GM21529 (cell line): Measurements from ENCODE around the gene HNRNPA1L2.
"Not testable (repeated sequence)": the region's sequence is repeated elsewhere in the genome, so short reads cannot be mapped to it uniquely, and the experiment has no call there.

Experiments
- ATAC-seq: cut with Tn5 transposase; IDR thresholded peaks from one replicate; pipeline ENCODE4 v1.9.1; 2021; ENCODE audit not compliant: unreplicated experiment

Gene HNRNPA1L2

GRCh38 chr13:52642131-52642530 lies at the start of gene HNRNPA1L2:
Gene HNRNPA1L2 (plus strand): TSS chr13:52642431. CDS start chr13:52642493, 62 bp downstream.
- no peak for ATAC-seq

GRCh38 chr13:52593175-52593574 lies 49.1 kb upstream of the HNRNPA1L2 start:
- ATAC-seq = not testable (repeated sequence)

DNA sequence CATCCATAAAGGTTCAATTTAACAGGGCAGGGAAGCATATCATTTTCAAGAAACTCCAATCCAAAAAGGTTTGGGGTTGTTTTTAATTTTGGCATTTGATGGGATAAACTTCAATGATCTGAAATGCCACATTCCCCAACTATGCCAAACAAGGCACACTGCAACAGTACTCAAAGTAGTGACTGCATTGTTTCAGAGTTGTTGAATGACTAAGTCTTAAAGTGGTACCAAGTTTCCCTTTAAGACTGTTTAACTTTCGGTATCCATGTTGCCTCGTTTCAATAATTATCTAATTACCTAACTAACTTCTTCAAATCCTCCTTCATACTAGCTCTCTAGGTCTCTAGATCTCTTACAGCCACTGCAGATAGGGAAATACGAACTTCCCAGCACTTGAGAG lies 48.4 kb upstream of the HNRNPA1L2 start:
- ATAC-seq = not testable (repeated sequence)

DNA sequence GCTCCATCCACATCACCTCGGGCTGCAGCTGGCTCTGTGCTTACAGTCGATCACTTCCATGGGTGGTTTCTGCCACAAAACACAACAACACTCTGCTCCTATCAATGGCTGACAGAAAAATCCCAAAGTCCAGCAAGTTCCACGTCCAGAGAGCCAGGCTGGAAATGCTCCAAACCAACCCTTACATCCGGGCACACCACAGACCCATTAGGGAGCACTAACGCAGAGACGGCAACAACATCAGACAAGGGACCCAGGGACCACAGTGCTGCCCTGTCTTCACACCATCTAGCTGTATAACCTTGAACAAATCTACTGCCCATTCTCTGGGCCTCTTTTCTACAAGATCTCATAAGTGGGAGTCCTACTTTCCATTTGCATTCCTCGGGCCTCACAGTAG lies 47.9 kb upstream of the HNRNPA1L2 start:
- not testable (repeated sequence) for ATAC-seq

DNA sequence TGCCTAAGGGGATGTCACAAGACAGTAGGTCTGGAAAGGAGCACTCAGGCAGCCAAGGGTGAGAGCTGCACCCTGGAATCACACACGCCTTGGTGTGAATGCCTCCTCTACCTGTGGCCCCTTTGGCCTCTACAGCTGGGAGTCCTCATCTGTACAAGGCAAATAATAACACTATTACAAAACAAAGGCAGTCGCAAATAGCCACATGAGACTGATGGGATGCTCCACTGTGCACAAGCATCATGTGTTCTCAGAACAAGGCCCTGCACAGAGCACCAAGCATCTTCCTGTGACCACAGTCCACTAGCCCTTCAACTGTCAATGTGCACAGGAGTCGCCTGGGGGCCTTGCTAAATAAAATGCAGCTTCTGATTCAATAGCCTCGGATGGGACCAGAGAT lies 44.6 kb upstream of the HNRNPA1L2 start:
- no peak for ATAC-seq

GRCh38 chr13:52599037-52599847 lies 43.0 kb upstream of the HNRNPA1L2 start:
- ATAC-seq = peak; percentile 10

DNA sequence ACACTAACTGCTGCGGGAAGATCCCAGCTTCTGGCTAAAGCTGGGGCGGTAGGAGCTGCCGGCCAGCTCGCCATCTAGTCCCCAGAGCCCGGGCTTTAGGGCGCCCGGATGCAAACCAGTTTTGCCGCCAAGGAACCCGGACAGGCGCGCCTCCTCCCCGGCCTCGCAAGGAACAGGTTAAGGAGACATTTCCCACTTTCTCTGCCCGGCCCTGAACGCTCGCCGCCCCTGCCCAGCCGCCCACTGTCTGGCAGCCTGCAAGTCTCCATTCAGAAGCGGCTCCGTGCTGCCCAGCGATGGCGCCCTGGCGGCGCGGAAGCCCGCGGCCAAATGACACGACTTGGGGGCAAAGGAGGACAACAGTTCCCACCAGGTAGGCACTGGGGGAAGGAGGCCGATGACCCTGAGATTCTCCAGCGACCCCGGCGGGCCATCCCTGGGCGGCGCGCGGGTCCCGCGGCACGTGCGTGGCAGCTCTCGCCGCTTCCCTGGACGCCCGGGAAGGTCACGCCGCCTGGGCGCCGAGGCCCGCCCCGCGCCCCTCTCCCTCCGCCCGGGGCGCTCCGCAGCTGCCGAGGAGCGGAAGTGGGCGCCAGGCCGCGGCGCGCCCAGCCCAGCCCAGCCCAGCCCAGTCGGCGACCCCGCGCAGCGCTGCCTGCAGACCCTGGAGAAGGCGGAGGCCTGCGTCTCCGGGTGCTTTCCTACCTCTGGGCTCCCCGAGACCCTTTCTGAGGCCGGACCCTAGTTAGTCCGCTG lies 42.2 kb upstream of the HNRNPA1L2 start:
- peak; percentile 66 for ATAC-seq

GRCh38 chr13:52600666-52601065 lies 41.6 kb upstream of the HNRNPA1L2 start:
- ATAC-seq = no peak

GRCh38 chr13:52603316-52603715 lies 38.9 kb upstream of the HNRNPA1L2 start:
- ATAC-seq = not testable (repeated sequence)

- ATAC-seq = not testable (repeated sequence)
Measured at GRCh38 chr13:52606126-52606525, 36.1 kb upstream of the HNRNPA1L2 start.

DNA sequence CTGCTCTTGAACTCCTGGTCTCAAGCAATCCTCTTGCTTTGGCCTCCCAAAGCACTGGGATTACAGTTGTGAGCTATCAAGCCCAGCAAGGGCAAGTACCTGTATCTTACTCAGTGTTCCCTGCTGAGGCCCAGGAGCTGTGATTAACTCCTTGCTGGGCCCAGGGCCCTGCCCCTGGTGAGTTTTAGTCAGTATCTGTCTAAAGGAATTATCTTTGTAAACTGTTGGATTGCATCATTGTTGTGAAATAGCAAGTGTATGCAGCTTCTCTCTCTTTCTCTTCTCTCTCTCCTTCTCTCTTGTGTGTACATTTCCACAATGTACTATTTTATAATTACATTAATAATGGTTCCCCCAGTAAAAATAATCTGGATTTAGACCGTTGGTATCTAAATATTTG lies 35.4 kb upstream of the HNRNPA1L2 start:
- not testable (repeated sequence) for ATAC-seq

DNA sequence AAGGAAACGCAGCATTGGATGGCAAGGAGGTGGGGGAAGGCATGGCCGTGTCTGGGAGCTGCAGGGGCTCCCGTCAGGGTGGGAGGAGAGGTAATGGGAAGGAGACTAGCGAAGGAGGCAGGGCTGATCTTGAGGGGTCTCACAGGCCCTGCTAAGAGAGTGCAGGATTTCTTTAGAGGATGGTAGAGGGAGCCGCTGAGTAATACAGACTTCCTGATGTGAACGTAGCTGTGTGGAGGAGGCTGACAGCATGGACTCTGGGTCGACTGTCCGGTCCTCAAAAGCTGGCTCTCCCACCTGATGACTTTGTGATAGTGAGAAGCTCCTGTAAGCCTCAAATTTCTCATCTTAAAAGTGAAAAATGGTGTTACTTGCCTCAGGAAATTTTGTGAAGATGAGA lies 34.0 kb upstream of the HNRNPA1L2 start:
- ATAC-seq = not testable (repeated sequence)

DNA sequence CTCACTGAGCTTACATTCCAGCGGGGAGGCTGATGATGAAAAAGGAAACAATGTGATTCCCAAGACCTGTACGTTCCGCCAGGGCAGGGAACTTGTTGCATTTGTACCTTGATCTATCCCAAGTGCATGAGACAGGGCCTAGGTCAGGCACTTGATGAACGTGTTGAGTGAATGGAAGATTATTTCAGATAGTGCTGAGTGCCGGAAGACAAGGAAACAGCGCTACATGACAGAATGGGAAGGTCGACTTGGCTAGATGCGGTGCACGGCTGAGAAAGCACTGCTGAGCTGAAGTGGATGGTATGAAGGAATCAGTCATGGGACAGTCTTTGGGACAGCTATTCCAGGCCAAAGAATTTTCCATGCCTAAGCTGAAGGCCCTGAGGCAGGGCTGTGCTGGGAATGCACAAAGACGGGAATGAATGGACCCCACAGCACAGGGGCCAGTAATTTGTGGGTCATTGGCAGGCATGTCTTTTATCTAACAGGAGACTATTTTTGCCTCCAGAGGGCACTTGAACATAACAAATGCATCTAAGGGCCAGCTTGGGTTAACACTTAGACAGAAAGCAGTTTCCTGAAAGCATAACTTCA lies 33.1 kb upstream of the HNRNPA1L2 start:
- ATAC-seq = peak; percentile 65

DNA sequence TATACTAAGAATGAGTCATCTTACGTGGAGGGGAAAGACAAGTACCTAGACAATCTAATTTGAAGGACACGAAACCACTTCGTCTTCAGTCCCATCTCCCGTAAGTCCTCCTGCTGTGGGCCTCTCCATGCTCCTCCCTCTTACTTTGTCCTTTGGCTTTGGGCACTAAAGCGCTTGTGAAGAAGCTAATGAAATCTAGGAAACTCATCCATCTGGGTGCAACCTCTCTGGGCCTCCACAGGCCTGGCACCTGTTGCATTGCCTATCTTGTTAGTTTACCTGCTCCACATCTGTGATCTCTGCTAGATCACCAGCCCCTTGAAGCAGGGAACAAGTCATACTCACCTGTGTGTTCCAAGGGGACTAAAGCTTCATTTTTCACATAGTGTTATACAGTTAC lies 32.1 kb upstream of the HNRNPA1L2 start:
- ATAC-seq = not testable (repeated sequence)

DNA sequence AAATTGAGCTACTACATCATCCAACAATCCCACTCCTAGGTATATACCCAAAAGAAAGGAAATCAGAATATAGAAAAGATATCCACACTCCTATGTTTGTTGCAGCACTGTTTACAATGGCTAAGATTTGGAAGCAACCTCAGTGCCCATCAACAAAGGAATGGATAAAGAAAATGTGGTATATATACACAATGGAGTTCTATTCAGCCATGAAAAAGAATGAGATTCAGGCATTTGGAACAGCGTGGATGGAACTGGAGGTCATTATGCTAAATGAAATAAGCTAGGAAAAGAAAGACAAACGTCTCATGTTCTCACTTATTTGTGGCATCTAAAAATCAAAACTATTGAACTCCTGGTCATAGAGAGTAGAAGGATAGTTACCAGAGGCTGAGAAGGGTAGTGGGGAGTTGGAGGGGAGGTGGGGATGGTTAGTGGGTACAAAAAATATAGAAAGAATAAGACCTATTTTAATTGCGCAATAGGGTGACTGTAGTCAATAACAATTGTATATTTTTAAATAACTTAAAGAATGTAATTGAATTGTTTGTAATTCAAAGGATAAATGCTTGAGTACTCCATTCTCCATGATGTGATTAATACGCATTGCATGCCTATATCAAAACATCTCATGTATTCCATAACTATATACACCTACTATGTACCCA lies 27.0 kb upstream of the HNRNPA1L2 start:
- no peak for ATAC-seq

DNA sequence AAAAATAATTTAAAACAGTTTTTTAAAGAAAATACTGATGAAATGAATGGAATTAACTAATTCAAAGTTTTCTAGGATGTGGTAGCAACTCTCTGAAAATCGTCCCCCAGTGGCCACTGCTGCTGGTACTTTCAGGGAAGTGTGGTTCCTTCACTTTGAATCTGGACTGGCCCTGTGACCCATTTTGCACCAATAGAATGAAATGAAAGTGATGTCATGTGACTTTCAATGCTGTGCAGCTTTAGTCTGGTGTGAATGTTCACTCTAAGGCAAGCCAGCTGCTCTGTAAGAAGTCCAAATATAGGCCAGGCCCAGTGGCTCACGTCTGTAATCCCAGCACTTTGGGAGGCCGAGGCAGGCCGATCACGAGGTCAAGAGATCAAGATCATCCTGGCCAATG lies 26.4 kb upstream of the HNRNPA1L2 start:
- no peak for ATAC-seq

DNA sequence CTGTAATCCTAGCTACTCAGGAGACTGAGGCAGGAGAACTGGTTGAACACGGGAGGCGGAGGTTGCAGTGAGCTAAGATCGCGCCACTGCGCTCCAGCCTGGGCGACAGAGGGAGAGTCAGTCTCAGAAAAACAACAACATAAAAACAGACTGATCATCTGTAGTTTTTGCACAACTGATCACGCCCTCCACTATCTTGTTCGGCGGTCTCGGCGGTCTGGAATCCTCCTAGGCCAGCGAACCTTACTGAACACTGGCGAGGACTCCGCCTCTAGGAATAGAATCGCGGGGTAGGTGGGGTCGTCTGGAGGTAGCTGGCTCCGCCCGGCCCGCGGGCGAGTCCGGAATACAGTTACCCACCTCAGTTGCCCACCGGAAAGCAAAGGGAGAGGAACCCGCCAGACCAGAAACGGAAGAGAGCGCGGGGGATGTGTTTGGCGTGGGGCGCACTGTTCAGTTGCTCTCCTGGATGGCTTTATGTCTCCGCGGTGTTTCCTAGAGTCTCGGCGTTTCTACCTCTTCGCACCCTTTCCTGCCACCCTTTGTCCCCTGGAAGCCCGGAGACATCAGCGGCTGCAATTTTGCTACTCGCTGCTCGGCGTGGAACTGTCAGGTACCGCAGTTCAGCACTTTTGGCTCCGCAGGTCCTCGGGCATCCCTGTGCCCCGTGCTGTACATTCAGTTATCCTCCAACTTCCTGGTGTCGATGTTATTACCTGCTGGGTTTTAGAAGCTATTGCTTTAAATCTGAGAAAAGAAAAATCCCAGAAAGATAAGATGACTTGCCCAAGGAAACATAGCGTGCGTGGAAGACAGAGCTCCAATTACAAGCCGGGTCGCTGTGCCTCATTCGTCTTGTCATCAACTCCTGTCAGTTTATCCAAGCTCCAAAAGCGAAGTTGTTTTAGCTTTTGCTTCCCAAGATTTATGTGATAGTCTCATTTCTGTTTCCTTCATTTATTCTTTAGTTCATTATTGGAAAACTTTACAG lies 24.9 kb upstream of the HNRNPA1L2 start:
- ATAC-seq = peak; percentile 95

GRCh38 chr13:52631083-52631690 lies 11.0 kb upstream of the HNRNPA1L2 start:
- peak; percentile 64 for ATAC-seq

DNA sequence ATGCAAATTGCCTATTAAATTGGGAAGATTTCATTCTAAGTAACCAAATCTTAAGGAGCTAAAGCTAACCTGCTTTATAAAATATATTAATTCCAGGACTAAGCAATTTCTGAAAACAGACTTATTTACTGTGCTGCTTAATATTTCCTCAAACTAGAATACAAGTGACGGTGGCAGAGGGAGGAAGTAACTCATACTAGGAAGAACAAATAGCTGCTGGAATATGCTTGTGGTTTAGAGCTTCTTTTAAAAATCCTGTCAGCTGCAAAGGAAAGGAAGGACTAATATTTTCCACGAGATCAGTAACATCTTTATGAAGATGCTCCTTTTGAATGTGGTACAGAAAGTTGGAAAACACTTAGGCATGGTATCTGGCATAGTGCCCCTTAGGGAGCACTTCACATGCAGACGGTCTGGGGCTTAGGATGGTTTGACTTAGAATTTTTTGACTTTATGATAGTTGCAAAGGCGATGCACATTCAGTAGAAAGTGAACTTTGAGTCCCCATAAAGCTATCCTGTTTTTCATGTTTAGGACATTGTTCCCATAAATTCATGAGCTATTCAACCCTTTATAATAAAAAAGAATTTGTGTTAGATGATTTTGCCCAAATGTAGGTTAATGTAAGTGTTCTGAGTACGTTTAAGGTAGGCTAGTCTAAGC lies 3.4 kb upstream of the HNRNPA1L2 start:
- no peak for ATAC-seq
